HepG2 (cell line): ENCODE data around the gene SDR39U1. TPM values are rescaled to one million over a fixed set of nuclear protein-coding genes. Genes with fewer than 3 reads are reported as not detected.

Experiments
- AKNA ChIP-seq: sonication (generic); formaldehyde crosslinking; IDR thresholded peaks from 2 replicates; pipeline ENCODE4 v1.4.0; 2020; ENCODE audit warnings: missing genetic modification reagents, borderline replicate concordance
- CCAR2 ChIP-seq: fragments of 200-400 bp; formaldehyde crosslinking; optimal IDR thresholded peaks from 2 replicates; pipeline ENCODE3; 2018; ENCODE audit warnings: low read depth, mild to moderate bottlenecking, low read length, moderate library complexity
- GZF1 ChIP-seq: sonication (generic); formaldehyde crosslinking; IDR thresholded peaks from 2 replicates; pipeline ENCODE4 v1.5.1; 2020; ENCODE audit warnings: mild to moderate bottlenecking, missing genetic modification reagents
- MAZ ChIP-seq, 2 experiments: sonication (generic) in 1 of 2; formaldehyde crosslinking in 1 of 2; IDR thresholded peaks; 2 replicates each; pipeline versions ENCODE4 v1.5.0 to v1.6.1; 2012 to 2020; ENCODE audit warnings: low read depth in 2 of 2, mild to moderate bottlenecking in 2 of 2, borderline replicate concordance in 1 of 2, improper control_type of control experiment in 1 of 2, low read length in 1 of 2, missing genetic modification reagents in 1 of 2, moderate library complexity in 1 of 2
- MIER3 ChIP-seq: IDR thresholded peaks from 2 replicates; pipeline ENCODE4 v1.6.1; 2016; ENCODE audit warnings: missing compliant biosample characterization, borderline replicate concordance
- MTF1 ChIP-seq: sonication (generic); formaldehyde crosslinking; IDR thresholded peaks from 2 replicates; pipeline ENCODE4 v1.5.0; 2020; ENCODE audit warnings: missing genetic modification reagents
- NR0B2 ChIP-seq: sonication (generic); formaldehyde crosslinking; IDR thresholded peaks from 2 replicates; pipeline ENCODE4 v1.4.0; 2020; ENCODE audit warnings: mild to moderate bottlenecking, missing genetic modification reagents
- POLR2AphosphoS5 ChIP-seq: IDR thresholded peaks from 2 replicates; pipeline ENCODE4 v1.6.1; 2012; ENCODE audit warnings: low read depth, low read length
- REPIN1 ChIP-seq: sonication (generic); formaldehyde crosslinking; IDR thresholded peaks from 2 replicates; pipeline ENCODE4 v1.8.0; 2022; ENCODE audit warnings: missing genetic modification reagents, low read depth, mild to moderate bottlenecking, borderline replicate concordance
- RNF2 ChIP-seq: fragments of 450-650 bp; conservative IDR thresholded peaks from 2 replicates; pipeline ENCODE4 v1.6.1; 2016; ENCODE audit warnings: low read depth
- SNAPC5 ChIP-seq: sonication (generic); formaldehyde crosslinking; IDR thresholded peaks from 2 replicates; pipeline ENCODE4 v1.8.1; 2023; ENCODE audit warnings: mild to moderate bottlenecking, missing genetic modification reagents, borderline replicate concordance
- SRSF4 ChIP-seq: fragments of 200-400 bp; formaldehyde crosslinking; IDR thresholded peaks from one replicate; pipeline ENCODE4 v1.6.1; 2018; ENCODE audit warnings: mild to moderate bottlenecking, low read depth, low read length, moderate library complexity; ENCODE audit not compliant: poor library complexity, severe bottlenecking
- TAF1 ChIP-seq: sonication (generic); formaldehyde crosslinking; IDR thresholded peaks from 2 replicates; pipeline ENCODE4 v1.4.0; 2020; ENCODE audit warnings: missing genetic modification reagents
- XBP1 ChIP-seq: sonication (generic); formaldehyde crosslinking; IDR thresholded peaks from 2 replicates; pipeline ENCODE4 v1.5.0; 2020; ENCODE audit warnings: missing genetic modification reagents
- ZKSCAN8 ChIP-seq: IDR thresholded peaks from 2 replicates; pipeline ENCODE4 v1.6.1; 2016; ENCODE audit warnings: borderline replicate concordance, missing genetic modification reagents, missing compliant biosample characterization
- ZNF224 ChIP-seq: sonication (generic); formaldehyde crosslinking; IDR thresholded peaks from 2 replicates; pipeline ENCODE4 v1.5.0; 2020; ENCODE audit warnings: mild to moderate bottlenecking, missing genetic modification reagents
- ZNF570 ChIP-seq: sonication (generic); formaldehyde crosslinking; IDR thresholded peaks from 2 replicates; pipeline ENCODE4 v1.4.0; 2020; ENCODE audit warnings: mild to moderate bottlenecking, missing genetic modification reagents, borderline replicate concordance
- ZNF839 ChIP-seq: sonication (generic); formaldehyde crosslinking; IDR thresholded peaks from 2 replicates; pipeline ENCODE4 v1.4.0; 2020; ENCODE audit warnings: missing genetic modification reagents, mild to moderate bottlenecking, borderline replicate concordance
- polyA plus RNA-seq, 8 experiments: library from polyadenylated mRNA; depleted of rRNA in 3 of 8; stranded (reverse) in 7 of 8; unstranded in 1 of 8; fragments of >200 nt; fragmentation: Illumina TruSeq in 4 of 8; extraction: Trizol in 4 of 8; gene quantifications; 2 replicates each; pipeline versions ENCODE4 v1.2.1 to v1.2.3, GENCODE V29; 2011 to 2016; ENCODE audit warnings: low read depth in 4 of 8, missing spikeins in 1 of 8, mixed read lengths in 1 of 8; ENCODE audit not compliant: insufficient read depth in 1 of 8
- total RNA-seq, 5 experiments: library from RNA; depleted of rRNA; stranded (reverse); fragments of >200 nt; fragmentation: Illumina TruSeq; extraction: Trizol; gene quantifications; 2 replicates each; pipeline ENCODE4 v1.2.3, GENCODE V29; 2016; ENCODE audit warnings: low read depth in 1 of 5
- TF ChIP-seq, protein P1 (sequence below): sonication (generic); formaldehyde crosslinking; IDR thresholded peaks from 2 replicates; pipeline ENCODE4 v1.4.0; 2020; ENCODE audit warnings: missing genetic modification reagents, mild to moderate bottlenecking, borderline replicate concordance
- TF ChIP-seq, protein P2 (sequence below): sonication (generic); formaldehyde crosslinking; IDR thresholded peaks from 2 replicates; pipeline ENCODE4 v1.4.0; 2020; ENCODE audit warnings: missing genetic modification reagents

The SDR39U1 gene
- total and polyA plus RNA-seq, 2 of the 13 experiments (the other 11 are each of a cell fraction or from before 2014, with no cell fraction given) = 34.4 to 129 TPM

DNA sequence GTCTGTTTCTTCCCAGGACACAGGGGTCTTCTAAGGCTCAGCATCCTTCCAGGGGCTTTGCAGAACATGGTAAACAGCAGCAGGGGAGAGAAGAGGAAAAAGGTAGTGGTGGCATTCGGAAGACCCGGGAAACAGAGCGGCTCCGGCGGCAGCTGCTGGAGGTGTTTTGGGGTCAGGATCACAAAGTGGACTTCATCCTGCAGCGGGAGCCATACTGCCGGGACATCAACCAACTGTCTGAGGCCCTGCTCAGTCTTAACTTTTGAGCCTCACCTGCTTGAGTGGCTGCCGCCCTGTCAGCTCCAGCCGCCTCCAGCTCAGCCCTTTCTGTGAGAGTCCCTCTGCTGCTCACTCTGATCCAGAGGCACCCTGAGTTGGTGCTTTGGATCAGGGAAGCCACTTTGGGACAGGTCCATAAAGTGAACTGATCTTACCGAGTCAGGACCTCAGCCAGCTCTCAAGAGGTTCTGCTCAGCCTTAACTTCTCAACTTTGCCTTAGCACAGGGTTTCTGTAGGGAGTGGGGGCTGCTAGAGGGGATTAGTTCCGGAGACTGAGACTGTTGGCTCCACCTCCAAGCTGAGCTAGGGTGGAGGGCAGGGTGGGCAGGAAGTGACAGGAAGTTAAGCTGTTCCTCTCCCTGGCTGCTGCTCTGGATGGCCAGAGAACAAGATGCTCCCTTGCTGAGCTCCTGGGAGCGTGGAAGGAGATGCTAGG is 5.4 kb downstream of the SDR39U1 start (continued):
- TF ChIP-seq, protein P1, sequence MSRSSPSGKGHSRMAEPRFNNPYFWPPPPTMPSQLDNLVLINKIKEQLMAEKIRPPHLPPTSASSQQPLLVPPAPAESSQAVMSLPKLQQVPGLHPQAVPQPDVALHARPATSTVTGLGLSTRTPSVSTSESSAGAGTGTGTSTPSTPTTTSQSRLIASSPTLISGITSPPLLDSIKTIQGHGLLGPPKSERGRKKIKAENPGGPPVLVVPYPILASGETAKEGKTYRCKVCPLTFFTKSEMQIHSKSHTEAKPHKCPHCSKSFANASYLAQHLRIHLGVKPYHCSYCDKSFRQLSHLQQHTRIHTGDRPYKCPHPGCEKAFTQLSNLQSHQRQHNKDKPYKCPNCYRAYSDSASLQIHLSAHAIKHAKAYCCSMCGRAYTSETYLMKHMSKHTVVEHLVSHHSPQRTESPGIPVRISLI (CRISPR knock-in tag) = no peak
- TF ChIP-seq, protein P2, sequence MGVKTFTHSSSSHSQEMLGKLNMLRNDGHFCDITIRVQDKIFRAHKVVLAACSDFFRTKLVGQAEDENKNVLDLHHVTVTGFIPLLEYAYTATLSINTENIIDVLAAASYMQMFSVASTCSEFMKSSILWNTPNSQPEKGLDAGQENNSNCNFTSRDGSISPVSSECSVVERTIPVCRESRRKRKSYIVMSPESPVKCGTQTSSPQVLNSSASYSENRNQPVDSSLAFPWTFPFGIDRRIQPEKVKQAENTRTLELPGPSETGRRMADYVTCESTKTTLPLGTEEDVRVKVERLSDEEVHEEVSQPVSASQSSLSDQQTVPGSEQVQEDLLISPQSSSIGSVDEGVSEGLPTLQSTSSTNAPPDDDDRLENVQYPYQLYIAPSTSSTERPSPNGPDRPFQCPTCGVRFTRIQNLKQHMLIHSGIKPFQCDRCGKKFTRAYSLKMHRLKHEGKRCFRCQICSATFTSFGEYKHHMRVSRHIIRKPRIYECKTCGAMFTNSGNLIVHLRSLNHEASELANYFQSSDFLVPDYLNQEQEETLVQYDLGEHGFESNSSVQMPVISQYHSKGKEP (CRISPR knock-in tag) = no peak
- no peak for TF ChIP-seq ZNF839 (CRISPR knock-in tag)
- TF ChIP-seq ZKSCAN8 (CRISPR knock-in tag) = no peak
- TF ChIP-seq AKNA (CRISPR knock-in tag) = no peak
- no peak; the same call in 1 of the 2 replicates for TF ChIP-seq TAF1
- TF ChIP-seq MIER3 (CRISPR knock-in tag) = no peak
- TF ChIP-seq GZF1 (CRISPR knock-in tag) = no peak
- TF ChIP-seq RNF2 = no peak
- no peak for TF ChIP-seq ZNF570 (CRISPR knock-in tag)
- no peak for TF ChIP-seq REPIN1
- no peak; the same call in 1 of the 2 replicates for TF ChIP-seq POLR2AphosphoS5
- TF ChIP-seq ZNF224 = no peak
- TF ChIP-seq CCAR2 = no peak
- TF ChIP-seq MTF1 (CRISPR knock-in tag) = no peak
- no peak for TF ChIP-seq MAZ (IDR thresholded peaks at IDR 0.05; ENCODE audit: borderline replicate concordance, low read depth, low read length)
- TF ChIP-seq MAZ (CRISPR knock-in tag; IDR thresholded peaks at IDR 0.05; ENCODE audit: low read depth) = no peak
- no peak for TF ChIP-seq SNAPC5 (CRISPR knock-in tag)
- no peak for TF ChIP-seq SRSF4
- no peak for TF ChIP-seq XBP1
- TF ChIP-seq NR0B2 = peak; percentile 55; the same call in 1 of the 2 replicates
